OCI-LY1 (cell line): ENCODE measurements around the gene GNAT3.

Source experiments
- H2AFZ ChIP-seq: fragments of 200-600 bp; sonication (generic), shearing (Covaris generic); 2 replicates; pipeline ENCODE4 v1.6.0; 2014; ENCODE audit warnings: antibody characterized with exemption, mild to moderate bottlenecking, low read length
- H3F3A ChIP-seq: fragments of 200-600 bp; sonication (generic), shearing (Covaris generic); 2 replicates; pipeline ENCODE4 v1.6.0; 2014; ENCODE audit warnings: mild to moderate bottlenecking, antibody characterized with exemption, low read length, moderate library complexity; ENCODE audit not compliant: insufficient read depth
- H3K27ac ChIP-seq: fragments of 200-600 bp; sonication (generic); 2 replicates; pipeline ENCODE4 v1.5.1; 2014; ENCODE audit warnings: low read length, mixed run types, mild to moderate bottlenecking, low read depth; ENCODE audit not compliant: poor library complexity, severe bottlenecking
- H3K27me3 ChIP-seq: fragments of 200-600 bp; sonication (generic); 2 replicates; pipeline ENCODE4 v1.6.0; 2014; ENCODE audit warnings: antibody characterized with exemption, mild to moderate bottlenecking, low read length, moderate library complexity; ENCODE audit not compliant: insufficient read depth
- H3K36me3 ChIP-seq: fragments of 200-600 bp; sonication (generic); 2 replicates; pipeline ENCODE4 v1.6.1; 2014; ENCODE audit warnings: mild to moderate bottlenecking, antibody characterized with exemption, low read length, moderate library complexity, mixed read lengths; ENCODE audit not compliant: insufficient read depth
- H3K4me1 ChIP-seq: fragments of 200-600 bp; sonication (generic); 2 replicates; pipeline ENCODE4 v1.5.1; 2014; ENCODE audit warnings: mild to moderate bottlenecking, low read length, moderate library complexity; ENCODE audit not compliant: insufficient read depth, severe bottlenecking
- H3K4me2 ChIP-seq: fragments of 200-600 bp; sonication (generic), shearing (Covaris generic); 2 replicates; pipeline ENCODE4 v1.6.1; 2014; ENCODE audit warnings: low read length
- H3K4me3 ChIP-seq: fragments of 200-600 bp; sonication (generic); 2 replicates; pipeline ENCODE4 v1.5.1; 2014; ENCODE audit warnings: low read length, low read depth, mild to moderate bottlenecking, mixed read lengths; ENCODE audit not compliant: poor library complexity, severe bottlenecking
- H3K79me2 ChIP-seq: fragments of 200-600 bp; shearing (Covaris generic); 2 replicates; pipeline ENCODE4 v1.6.1; 2016; ENCODE audit warnings: mixed run types, low read length, mixed read lengths; ENCODE audit not compliant: insufficient read depth
- H3K9ac ChIP-seq: fragments of 200-600 bp; sonication (generic), shearing (Covaris generic); 2 replicates; pipeline ENCODE4 v1.6.1; 2014; ENCODE audit warnings: mild to moderate bottlenecking, low read length, mixed read lengths
- H3K9me2 ChIP-seq: fragments of 200-600 bp; sonication (generic), shearing (Covaris generic); 2 replicates; pipeline ENCODE4 v1.6.1; 2014; ENCODE audit warnings: low read depth, mild to moderate bottlenecking, low read length, mixed read lengths
- H3K9me3 ChIP-seq: fragments of 200-600 bp; shearing (Covaris generic); 2 replicates; pipeline ENCODE4 v1.6.1; 2014; ENCODE audit warnings: low read length, mixed read lengths
- H4K20me1 ChIP-seq: fragments of 200-600 bp; sonication (generic), shearing (Covaris generic); 2 replicates; pipeline ENCODE4 v1.6.0; 2016; ENCODE audit warnings: mild to moderate bottlenecking, low read length; ENCODE audit not compliant: insufficient read depth
- CTCF ChIP-seq: fragments of 200-600 bp; sonication (generic), shearing (Covaris generic); IDR thresholded peaks from 2 replicates; pipeline ENCODE4 v1.5.1; 2017; ENCODE audit warnings: mild to moderate bottlenecking, antibody characterized with exemption, low read length, moderate library complexity, mixed read lengths
- EZH2 ChIP-seq: fragments of 200-600 bp; sonication (generic), shearing (Covaris generic); IDR thresholded peaks from 2 replicates; pipeline ENCODE4 v1.8.0; 2017; ENCODE audit warnings: borderline replicate concordance, mixed run types, mild to moderate bottlenecking, antibody characterized with exemption, low read length, moderate library complexity, mixed read lengths

The GNAT3 gene

GRCh38 chr7:80537091-80537490 lies 25.2 kb upstream of the GNAT3 start:
- TF ChIP-seq EZH2 (no peak), CTCF (no peak)
- no peaks in the 10 kb centered on the region for H3K36me3 ChIP-seq
- no peak overlapping the region for H3K27ac ChIP-seq
- H3K4me3 ChIP-seq, result no peak overlapping the region
- no peaks in the 10 kb centered on the region for H4K20me1 ChIP-seq
- H3K4me2 ChIP-seq, result no peak overlapping the region
- no peaks in the 10 kb centered on the region for H3K9me3 ChIP-seq
- H3K27me3 ChIP-seq, result no peaks in the 10 kb centered on the region
- no peaks in the 10 kb centered on the region for H3F3A ChIP-seq
- H3K4me1 ChIP-seq, result no peaks in the 10 kb centered on the region
- H3K9me2 ChIP-seq, result no peaks in the 10 kb centered on the region
- H2AFZ ChIP-seq, result no peak overlapping the region
- no peak overlapping the region for H3K9ac ChIP-seq
- H3K79me2 ChIP-seq, result no peaks in the 10 kb centered on the region

- Histone ChIP-seq H3K27me3 (no peaks in the 10 kb centered on the region), H2AFZ (no peak overlapping the region), H3K4me3 (no peak overlapping the region), H3K79me2 (no peaks in the 10 kb centered on the region), H3K36me3 (no peaks in the 10 kb centered on the region), H3K9me3 (no peaks in the 10 kb centered on the region), H3F3A (no peaks in the 10 kb centered on the region), H3K9me2 (no peaks in the 10 kb centered on the region), H4K20me1 (no peaks in the 10 kb centered on the region), H3K4me1 (no peaks in the 10 kb centered on the region), H3K9ac (no peak overlapping the region), H3K4me2 (no peak overlapping the region), H3K27ac (no peak overlapping the region)
- TF ChIP-seq EZH2, result no peak
Measured at GRCh38 chr7:80536426-80536825, 24.6 kb upstream of the GNAT3 start.

- H3K4me3 ChIP-seq, result no peak overlapping the region
- no peaks in the 10 kb centered on the region for H3K9me3 ChIP-seq
- no peaks in the 10 kb centered on the region for H3K36me3 ChIP-seq
- H3K27ac ChIP-seq, result no peak overlapping the region
- H3K27me3 ChIP-seq, result no peaks in the 10 kb centered on the region
- H2AFZ ChIP-seq, result no peak overlapping the region
- no peaks in the 10 kb centered on the region for H4K20me1 ChIP-seq
- TF ChIP-seq EZH2, result no peak
- TF ChIP-seq CTCF, result no peak
- no peak overlapping the region for H3K4me2 ChIP-seq
- no peak overlapping the region for H3K9ac ChIP-seq
- H3K79me2 ChIP-seq, result no peaks in the 10 kb centered on the region
- no peaks in the 10 kb centered on the region for H3K4me1 ChIP-seq
- no peaks in the 10 kb centered on the region for H3F3A ChIP-seq
- no peaks in the 10 kb centered on the region for H3K9me2 ChIP-seq
Measured at GRCh38 chr7:80533287-80533686, 21.4 kb upstream of the GNAT3 start.

GRCh38 chr7:80532153-80532552 lies 20.3 kb upstream of the GNAT3 start:
- Histone ChIP-seq H3K4me3 (no peak overlapping the region), H3K27ac (no peak overlapping the region), H3K27me3 (no peaks in the 10 kb centered on the region; the same call in 1 of the 2 replicates), H3K79me2 (no peaks in the 10 kb centered on the region), H3K4me1 (no peaks in the 10 kb centered on the region), H4K20me1 (no peaks in the 10 kb centered on the region), H3K9me3 (no peaks in the 10 kb centered on the region), H3K36me3 (no peaks in the 10 kb centered on the region), H3K4me2 (no peak overlapping the region), H3K9me2 (no peaks in the 10 kb centered on the region), H3F3A (no peaks in the 10 kb centered on the region), H2AFZ (no peak overlapping the region), H3K9ac (no peak overlapping the region)
- TF ChIP-seq CTCF (no peak), EZH2 (no peak)
